Measurements from ENCODE around the gene INSYN2B. TPM values are rescaled to one million over a fixed set of nuclear protein-coding genes. Genes with fewer than 3 reads are reported as not detected.

The INSYN2B gene
- total and polyA plus RNA-seq, 7 experiments from 2014 or later: 0.08 to 0.12 TPM; not detected in 5

GRCh38 chr5:169933616-169934015 is 46.7 kb downstream of the INSYN2B start:
- Histone ChIP-seq H3K36me3 (ENCODE audit: control insufficient read depth in 2 of 3, insufficient read depth in 3 of 3, low read length in 3 of 3) (peaks cover 0 to 26% (median 0%) of the 10 kb centered on the region in 3 experiments), H3K27ac (ENCODE audit: low read depth, low read length) (no peak overlapping the region), H3K9me3 (ENCODE audit: control insufficient read depth in 2 of 3, low read length in 3 of 3) (no peaks in the 10 kb centered on the region), H3K4me3 (ENCODE audit: low read length) (no peak overlapping the region), H3K4me1 (ENCODE audit: control insufficient read depth in 2 of 2, insufficient read depth in 2 of 2, low read length in 2 of 2) (peaks cover 6 to 10% of the 10 kb centered on the region in 2 donors), H3K27me3 (ENCODE audit: control insufficient read depth in 2 of 2, insufficient read depth in 2 of 2, low read length in 2 of 2) (no peaks in the 10 kb centered on the region)
- DNase-seq (no peak), ATAC-seq (no peak)
- intact Hi-C loops (cut with micrococcal nuclease): no loop called here
- Mint-ChIP-seq H3K4me1 (peaks cover 26 to 76% (median 61%) of the 10 kb centered on the region in 7 donors), H3K27me3 (no peaks in the 10 kb centered on the region), H3K9me3 (peaks cover 0 to 4% (median 0%) of the 10 kb centered on the region in 11 donors), H3K4me3 (no peak overlapping the region), H3K36me3 (peaks cover 3 to 71% (median 25%) of the 10 kb centered on the region in 5 donors), H3K27ac (peak overlapping the region in 2 of 9 donors; percentile 52 to 63)
- ChIA-PET POLR2A (no interaction called here), CTCF (no interaction called here)

DNA sequence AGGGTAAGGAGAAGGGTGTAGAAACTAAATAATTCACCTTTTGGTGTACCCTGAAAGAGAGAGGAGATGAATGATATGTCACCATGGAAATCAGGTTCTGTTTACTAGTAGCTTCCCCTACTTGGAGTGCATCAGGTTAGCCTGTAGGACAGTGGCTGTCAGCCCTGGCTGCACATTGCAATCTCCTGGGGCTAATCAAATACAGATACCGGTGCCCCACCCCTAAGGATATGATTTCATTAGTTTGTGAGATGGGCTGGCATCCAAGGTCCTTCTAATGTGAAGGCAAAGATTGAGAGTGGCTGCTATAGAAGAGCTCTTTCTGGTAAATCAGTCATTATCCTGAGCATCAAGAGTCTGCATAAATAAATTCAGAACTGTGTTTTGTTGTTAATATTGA is 47.2 kb downstream of the INSYN2B start:
- intact Hi-C loops (cut with micrococcal nuclease): no loop called here
- no peak overlapping the region for H3K4me3 ChIP-seq (ENCODE audit: low read length)
- POLR2A ChIA-PET: no interaction called here
- Mint-ChIP-seq H3K27ac (peak overlapping the region in 3 of 9 donors; percentile 35 to 64 (median 58)), H3K4me3 (peak overlapping the region in 1 of 10 donors; percentile 25), H3K4me1 (peaks cover 26 to 79% (median 66%) of the 10 kb centered on the region in 7 donors), H3K9me3 (peaks cover 0 to 4% (median 0%) of the 10 kb centered on the region in 11 donors), H3K27me3 (no peaks in the 10 kb centered on the region), H3K36me3 (peaks cover 3 to 72% (median 28%) of the 10 kb centered on the region in 5 donors)
- H3K27me3 ChIP-seq (ENCODE audit: control insufficient read depth in 2 of 2, insufficient read depth in 2 of 2, low read length in 2 of 2): no peaks in the 10 kb centered on the region
- CTCF ChIA-PET: no interaction called here
- H3K36me3 ChIP-seq (ENCODE audit: control insufficient read depth in 2 of 3, insufficient read depth in 3 of 3, low read length in 3 of 3): peaks cover 0 to 26% (median 0%) of the 10 kb centered on the region in 3 experiments
- peaks cover 6 to 10% of the 10 kb centered on the region in 2 donors for H3K4me1 ChIP-seq (ENCODE audit: control insufficient read depth in 2 of 2, insufficient read depth in 2 of 2, low read length in 2 of 2)
- DNase-seq (no peak), ATAC-seq (no peak)
- H3K9me3 ChIP-seq (ENCODE audit: control insufficient read depth in 2 of 3, low read length in 3 of 3): no peaks in the 10 kb centered on the region
- no peak overlapping the region for H3K27ac ChIP-seq (ENCODE audit: low read depth, low read length)

GRCh38 chr5:169923988-169924387 is 56.3 kb downstream of the INSYN2B start:
- no peak overlapping the region for H3K4me3 ChIP-seq (ENCODE audit: low read length)
- H3K27me3 ChIP-seq (ENCODE audit: control insufficient read depth in 2 of 2, insufficient read depth in 2 of 2, low read length in 2 of 2): no peaks in the 10 kb centered on the region
- H3K9me3 ChIP-seq (ENCODE audit: control insufficient read depth in 2 of 3, low read length in 3 of 3): no peaks in the 10 kb centered on the region
- Mint-ChIP-seq H3K4me3 (no peak overlapping the region), H3K27ac (peak overlapping the region in 1 of 9 donors; percentile 12), H3K9me3 (no peaks in the 10 kb centered on the region), H3K36me3 (peaks cover 5 to 59% (median 32%) of the 10 kb centered on the region in 5 donors), H3K4me1 (peaks cover 6 to 53% (median 23%) of the 10 kb centered on the region in 7 donors), H3K27me3 (no peaks in the 10 kb centered on the region)
- ATAC-seq (no peak), DNase-seq (no peak)
- no peaks in the 10 kb centered on the region for H3K4me1 ChIP-seq (ENCODE audit: control insufficient read depth in 2 of 2, insufficient read depth in 2 of 2, low read length in 2 of 2)
- no peak overlapping the region for H3K27ac ChIP-seq (ENCODE audit: low read depth, low read length)
- intact Hi-C loops (cut with micrococcal nuclease): no loop called here
- CTCF ChIA-PET: no interaction called here
- peaks cover 0 to 4% (median 0%) of the 10 kb centered on the region in 3 experiments for H3K36me3 ChIP-seq (ENCODE audit: control insufficient read depth in 2 of 3, insufficient read depth in 3 of 3, low read length in 3 of 3)
- POLR2A ChIA-PET: no interaction called here

DNA sequence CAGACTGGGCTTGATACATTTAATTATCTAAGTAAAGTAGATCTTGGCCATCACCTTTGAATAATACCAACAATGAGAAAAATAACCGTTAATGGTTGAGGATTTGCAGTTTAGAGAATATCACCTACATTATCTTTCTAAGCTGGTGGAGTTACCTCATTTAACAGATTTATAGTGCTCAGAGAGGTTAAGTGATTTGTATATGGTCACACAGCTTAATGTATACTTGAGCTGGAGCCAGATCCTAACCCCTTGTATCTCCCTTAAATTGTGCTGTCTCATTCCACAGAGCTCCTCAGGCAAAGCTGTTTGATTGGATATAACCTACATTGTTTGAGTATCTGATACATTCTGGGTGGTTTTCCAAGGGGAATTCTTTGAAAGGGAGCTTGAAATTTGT is 57.8 kb downstream of the INSYN2B start:
- DNase-seq (no peak), ATAC-seq (no peak)
- peaks cover 6 to 44% (median 17%) of the 10 kb centered on the region in 7 donors for H3K4me1 Mint-ChIP-seq
- H3K27me3 ChIP-seq (ENCODE audit: control insufficient read depth in 2 of 2, insufficient read depth in 2 of 2, low read length in 2 of 2): no peaks in the 10 kb centered on the region
- H3K27ac Mint-ChIP-seq: peak overlapping the region in 1 of 9 donors; percentile 25
- ChIA-PET CTCF (no interaction called here), POLR2A (no interaction called here)
- H3K4me3 ChIP-seq (ENCODE audit: low read length): no peak overlapping the region
- peaks cover 0 to 4% (median 0%) of the 10 kb centered on the region in 3 experiments for H3K36me3 ChIP-seq (ENCODE audit: control insufficient read depth in 2 of 3, insufficient read depth in 3 of 3, low read length in 3 of 3)
- H3K9me3 ChIP-seq (ENCODE audit: control insufficient read depth in 2 of 3, low read length in 3 of 3): no peaks in the 10 kb centered on the region
- H3K36me3 Mint-ChIP-seq: peaks cover 5 to 58% (median 30%) of the 10 kb centered on the region in 5 donors
- no peaks in the 10 kb centered on the region for H3K27me3 Mint-ChIP-seq
- intact Hi-C loops (cut with micrococcal nuclease): no loop called here
- H3K27ac ChIP-seq (ENCODE audit: low read depth, low read length): no peak overlapping the region
- H3K4me1 ChIP-seq (ENCODE audit: control insufficient read depth in 2 of 2, insufficient read depth in 2 of 2, low read length in 2 of 2): no peaks in the 10 kb centered on the region
- H3K4me3 Mint-ChIP-seq: no peak overlapping the region
- H3K9me3 Mint-ChIP-seq: no peaks in the 10 kb centered on the region

GRCh38 chr5:169921949-169922348 is 58.3 kb downstream of the INSYN2B start:
- no peak for DNase-seq
- Histone ChIP-seq H3K27ac (ENCODE audit: low read depth, low read length) (no peak overlapping the region), H3K27me3 (ENCODE audit: control insufficient read depth in 2 of 2, insufficient read depth in 2 of 2, low read length in 2 of 2) (no peaks in the 10 kb centered on the region), H3K36me3 (ENCODE audit: control insufficient read depth in 2 of 3, insufficient read depth in 3 of 3, low read length in 3 of 3) (peaks cover 0 to 4% (median 0%) of the 10 kb centered on the region in 3 experiments), H3K4me1 (ENCODE audit: control insufficient read depth in 2 of 2, insufficient read depth in 2 of 2, low read length in 2 of 2) (no peaks in the 10 kb centered on the region), H3K4me3 (ENCODE audit: low read length) (no peak overlapping the region), H3K9me3 (ENCODE audit: control insufficient read depth in 2 of 3, low read length in 3 of 3) (no peaks in the 10 kb centered on the region)
- ATAC-seq: no peak
- H3K9me3 Mint-ChIP-seq: no peaks in the 10 kb centered on the region
- H3K27ac Mint-ChIP-seq: no peak overlapping the region
- CTCF ChIA-PET: no interaction called here
- no peaks in the 10 kb centered on the region for H3K27me3 Mint-ChIP-seq
- H3K4me1 Mint-ChIP-seq: peaks cover 5 to 39% (median 15%) of the 10 kb centered on the region in 7 donors
- intact Hi-C loops (cut with micrococcal nuclease): no loop called here
- no peak overlapping the region for H3K4me3 Mint-ChIP-seq
- H3K36me3 Mint-ChIP-seq: peaks cover 3 to 58% (median 31%) of the 10 kb centered on the region in 5 donors
- POLR2A ChIA-PET: no interaction called here

GRCh38 chr5:169921384-169921783 is 58.9 kb downstream of the INSYN2B start:
- no peaks in the 10 kb centered on the region for H3K9me3 ChIP-seq (ENCODE audit: control insufficient read depth in 2 of 3, low read length in 3 of 3)
- Mint-ChIP-seq H3K27me3 (no peaks in the 10 kb centered on the region), H3K4me3 (no peak overlapping the region), H3K9me3 (no peaks in the 10 kb centered on the region), H3K27ac (peak overlapping the region in 1 of 9 donors; percentile 17), H3K36me3 (peaks cover 0 to 56% (median 27%) of the 10 kb centered on the region in 5 donors), H3K4me1 (peaks cover 0 to 36% (median 10%) of the 10 kb centered on the region in 7 donors)
- CTCF ChIA-PET: no interaction called here
- H3K36me3 ChIP-seq (ENCODE audit: control insufficient read depth in 2 of 3, insufficient read depth in 3 of 3, low read length in 3 of 3): peaks cover 0 to 4% (median 0%) of the 10 kb centered on the region in 3 experiments
- POLR2A ChIA-PET: no interaction called here
- ATAC-seq (no peak), DNase-seq (no peak)
- H3K27me3 ChIP-seq (ENCODE audit: control insufficient read depth in 2 of 2, insufficient read depth in 2 of 2, low read length in 2 of 2): no peaks in the 10 kb centered on the region
- intact Hi-C loops (cut with micrococcal nuclease): no loop called here
- H3K4me1 ChIP-seq (ENCODE audit: control insufficient read depth in 2 of 2, insufficient read depth in 2 of 2, low read length in 2 of 2): no peaks in the 10 kb centered on the region
- H3K27ac ChIP-seq (ENCODE audit: low read depth, low read length): no peak overlapping the region
- H3K4me3 ChIP-seq (ENCODE audit: low read length): no peak overlapping the region

GRCh38 chr5:169920474-169920873 is 59.8 kb downstream of the INSYN2B start:
- no peak for ATAC-seq
- no peak for DNase-seq
- ChIA-PET CTCF (no interaction called here), POLR2A (no interaction called here)
- Mint-ChIP-seq H3K36me3 (peaks cover 3 to 58% (median 34%) of the 10 kb centered on the region in 5 donors), H3K9me3 (no peaks in the 10 kb centered on the region), H3K27ac (no peak overlapping the region), H3K27me3 (no peaks in the 10 kb centered on the region), H3K4me3 (no peak overlapping the region), H3K4me1 (peaks cover 0 to 30% (median 8%) of the 10 kb centered on the region in 7 donors)
- H3K9me3 ChIP-seq (ENCODE audit: control insufficient read depth in 2 of 3, low read length in 3 of 3): no peaks in the 10 kb centered on the region
- peaks cover 0 to 5% (median 4%) of the 10 kb centered on the region in 3 experiments for H3K36me3 ChIP-seq (ENCODE audit: control insufficient read depth in 2 of 3, insufficient read depth in 3 of 3, low read length in 3 of 3)
- no peaks in the 10 kb centered on the region for H3K27me3 ChIP-seq (ENCODE audit: control insufficient read depth in 2 of 2, insufficient read depth in 2 of 2, low read length in 2 of 2)
- intact Hi-C loops (cut with micrococcal nuclease): no loop called here
- H3K27ac ChIP-seq (ENCODE audit: low read depth, low read length): no peak overlapping the region
- H3K4me1 ChIP-seq (ENCODE audit: control insufficient read depth in 2 of 2, insufficient read depth in 2 of 2, low read length in 2 of 2): no peaks in the 10 kb centered on the region
- no peak overlapping the region for H3K4me3 ChIP-seq (ENCODE audit: low read length)
